CD4-positive, alpha-beta T cell treated with Interleukin-15 for 1 hour (primary cell): Measurements from ENCODE around the gene CDC37.

Source experiments
- DNase-seq: peaks from one replicate; pipeline ENCODE4 v3.0.0-alpha.2; 2020

The CDC37 gene

DNA sequence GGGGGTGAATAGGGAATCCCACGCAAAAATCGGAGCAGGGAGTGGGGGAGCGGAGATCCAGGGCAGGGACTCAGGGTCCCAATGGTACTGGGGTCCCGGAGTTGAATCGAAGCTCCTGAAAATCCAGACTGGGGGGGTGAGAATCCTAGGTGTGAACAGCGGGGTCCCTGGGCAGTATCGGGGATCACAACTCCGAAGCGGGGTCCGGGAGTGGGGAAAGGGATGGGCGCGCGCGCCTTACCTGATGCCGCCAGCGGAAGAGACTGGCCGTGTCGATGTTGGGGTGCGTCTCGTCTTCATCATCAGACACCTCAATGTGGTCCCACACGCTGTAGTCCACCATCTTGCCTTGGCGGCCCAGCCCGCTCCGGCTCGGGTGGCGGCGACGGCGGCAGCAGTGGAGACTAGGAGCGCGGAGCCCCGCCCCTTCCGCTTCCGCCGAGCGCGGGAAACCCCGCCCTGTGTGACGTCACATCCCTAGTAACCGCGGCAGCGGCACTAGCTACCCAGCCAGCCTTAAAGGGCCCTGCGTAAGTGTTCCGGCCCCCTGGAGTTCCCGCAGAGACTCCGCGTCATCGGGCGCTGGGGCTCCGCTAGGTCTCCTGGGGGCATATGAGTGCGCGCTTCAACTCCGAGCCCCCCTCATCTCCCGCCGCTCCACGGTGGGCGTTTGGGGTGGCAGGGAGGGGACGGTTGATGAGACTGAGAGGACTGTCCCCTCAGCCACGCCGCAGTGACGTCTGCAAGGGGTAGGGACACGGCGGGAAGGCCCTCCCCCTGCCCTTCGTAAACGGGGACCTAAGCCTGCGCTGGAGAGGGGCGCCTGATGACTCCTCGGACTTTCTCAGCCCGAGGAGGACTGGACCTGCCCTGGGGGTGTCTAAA lies at the start of gene CDC37:
CDC37 (minus strand) TSS at position 406 of the 885 bp plus-strand sequence; CDS start at position 343, 63 bp downstream.
- DNase-seq = peak; percentile 98

DNA sequence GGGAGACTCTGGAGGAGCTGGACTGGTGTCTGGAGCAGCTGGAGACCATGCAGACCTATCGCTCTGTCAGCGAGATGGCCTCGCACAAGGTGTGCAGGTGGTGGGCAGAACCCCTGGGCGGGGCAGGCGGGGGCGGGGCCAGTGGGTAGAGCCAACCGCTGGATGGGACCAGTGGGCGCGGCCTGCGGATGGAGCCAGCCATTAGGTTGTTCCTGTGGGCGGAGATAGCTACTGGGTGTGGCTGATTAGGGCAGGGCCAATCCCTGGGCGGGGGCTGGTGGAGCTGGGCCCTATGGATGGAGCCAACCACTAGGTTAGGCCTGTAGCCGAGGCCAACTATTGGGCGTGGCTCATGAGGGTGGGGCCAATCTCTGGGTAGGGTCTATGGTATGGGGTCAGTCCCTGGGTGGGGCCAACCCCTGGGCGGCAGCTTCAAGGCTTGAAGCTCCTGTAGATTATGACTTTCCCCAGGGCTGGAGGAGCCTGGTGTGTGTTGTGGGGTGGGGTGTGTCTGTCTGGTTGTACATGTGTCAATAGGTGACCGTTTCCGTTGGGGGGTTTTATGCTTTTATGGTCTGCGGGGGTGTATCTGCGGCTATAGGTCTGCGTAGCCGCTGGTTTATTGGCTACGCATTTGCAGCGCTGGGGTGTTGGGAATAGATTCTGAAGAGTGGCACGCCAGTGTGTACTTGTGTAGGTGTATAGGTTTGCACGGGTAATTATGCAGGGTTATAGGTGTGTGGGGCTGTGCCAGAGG lies 47.7 kb upstream of the CDC37 start:
- DNase-seq = no peak

DNA sequence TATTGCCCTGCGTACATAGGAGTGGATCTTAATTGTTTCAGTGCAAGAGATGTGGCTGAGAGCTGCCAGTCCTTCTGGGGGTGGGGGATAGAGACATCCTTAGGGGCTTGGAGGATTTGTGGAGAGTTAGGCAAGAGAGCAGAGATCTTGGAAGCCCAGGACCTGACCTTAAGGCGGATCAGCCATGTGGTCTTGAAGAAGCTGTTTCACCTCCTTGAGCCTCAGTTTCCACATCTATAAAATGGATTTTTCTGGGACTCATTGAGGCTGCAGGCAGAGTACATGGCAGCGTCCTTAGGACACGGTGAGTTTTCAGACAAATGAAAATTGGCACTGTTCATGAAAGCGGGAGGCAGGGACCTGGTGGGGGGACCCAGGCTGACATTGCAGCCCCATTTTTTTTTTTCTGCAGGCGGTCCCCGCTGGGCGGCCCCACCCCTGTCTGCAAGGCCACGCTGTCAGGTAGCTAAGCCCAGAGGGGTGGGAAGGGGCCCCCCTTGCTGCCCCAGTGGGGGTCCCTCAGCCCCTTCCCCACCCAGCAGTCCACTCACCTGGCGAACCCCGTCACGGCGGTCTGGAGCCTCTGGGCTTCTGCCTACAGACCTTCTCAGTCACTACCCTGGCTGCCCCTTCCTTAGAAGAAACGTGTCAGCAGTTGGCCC lies 47.0 kb upstream of the CDC37 start:
- no peak for DNase-seq

DNA sequence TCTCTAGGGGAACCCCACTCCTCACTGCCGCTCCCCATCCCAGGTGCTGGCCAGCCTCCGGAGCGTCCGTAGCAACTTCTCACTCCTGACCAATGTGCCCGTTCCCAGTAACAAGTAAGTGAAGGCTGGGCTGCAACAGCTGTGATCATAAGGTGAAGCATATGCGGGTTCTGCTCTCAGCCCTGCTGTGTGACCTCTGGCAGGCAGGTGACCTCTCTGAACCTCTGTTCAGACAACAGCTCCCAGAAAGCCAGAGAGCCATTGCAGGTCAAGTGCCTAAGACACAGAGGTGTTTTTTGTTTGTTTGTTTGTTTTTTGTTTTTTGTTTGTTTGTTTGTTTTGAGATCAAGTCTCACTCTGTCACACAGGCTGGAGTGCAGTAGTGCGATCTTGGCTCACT lies 45.7 kb upstream of the CDC37 start:
- no peak for DNase-seq

DNA sequence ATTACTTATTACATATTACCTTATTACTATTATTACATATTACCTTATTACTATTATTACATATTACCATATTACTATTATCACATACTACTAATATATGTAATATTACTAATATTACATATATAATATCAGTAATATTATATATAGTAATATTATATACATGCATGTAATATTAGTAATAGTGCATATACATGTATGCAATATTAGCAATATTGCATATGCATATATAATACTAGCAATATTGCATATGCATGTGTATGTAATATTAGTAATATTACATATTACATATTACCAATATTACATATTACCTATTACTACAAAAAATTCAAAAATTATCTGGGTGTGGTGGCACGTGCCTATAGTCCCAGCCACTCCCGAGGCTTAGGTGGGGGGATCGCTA lies 39.4 kb upstream of the CDC37 start:
- DNase-seq = no peak

DNA sequence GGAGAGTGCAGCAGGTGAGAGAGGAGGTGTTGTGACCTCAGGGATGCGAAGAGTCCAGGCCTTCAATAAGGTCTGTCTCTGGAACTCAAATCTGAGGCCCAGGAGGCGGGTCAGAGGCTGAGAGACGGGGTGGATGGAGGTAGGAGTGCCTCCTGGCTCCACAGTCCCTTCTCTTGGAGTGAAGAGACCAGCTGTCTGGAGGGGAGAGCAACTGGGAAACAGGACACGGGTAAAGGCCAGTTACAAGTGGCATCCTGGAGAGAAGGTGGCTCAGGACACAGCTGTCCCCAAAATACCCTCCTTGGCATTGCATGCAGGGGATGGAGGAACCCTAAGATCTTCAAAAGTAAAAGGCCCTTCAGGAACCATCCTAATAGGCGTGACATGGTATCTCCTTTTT lies 36.2 kb upstream of the CDC37 start:
- no peak for DNase-seq

DNA sequence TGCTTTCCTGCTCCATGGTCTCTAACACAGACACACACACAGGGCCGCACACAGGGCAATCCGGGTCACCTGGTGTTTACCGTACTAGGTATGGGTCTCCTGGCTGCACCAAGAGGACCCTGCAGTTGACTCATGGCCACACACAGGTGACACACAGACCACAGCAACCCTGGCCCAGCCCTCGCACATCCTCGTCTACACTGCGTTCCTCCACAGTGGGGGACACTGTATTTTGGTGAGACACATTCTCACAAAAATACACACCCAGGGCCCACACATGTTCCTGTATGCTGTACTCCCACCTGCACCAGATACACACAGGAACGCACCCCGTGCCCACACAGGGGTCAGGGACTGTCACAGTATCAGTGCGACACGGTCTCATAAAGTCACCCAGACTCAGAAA lies 29.8 kb upstream of the CDC37 start:
- no peak for DNase-seq

DNA sequence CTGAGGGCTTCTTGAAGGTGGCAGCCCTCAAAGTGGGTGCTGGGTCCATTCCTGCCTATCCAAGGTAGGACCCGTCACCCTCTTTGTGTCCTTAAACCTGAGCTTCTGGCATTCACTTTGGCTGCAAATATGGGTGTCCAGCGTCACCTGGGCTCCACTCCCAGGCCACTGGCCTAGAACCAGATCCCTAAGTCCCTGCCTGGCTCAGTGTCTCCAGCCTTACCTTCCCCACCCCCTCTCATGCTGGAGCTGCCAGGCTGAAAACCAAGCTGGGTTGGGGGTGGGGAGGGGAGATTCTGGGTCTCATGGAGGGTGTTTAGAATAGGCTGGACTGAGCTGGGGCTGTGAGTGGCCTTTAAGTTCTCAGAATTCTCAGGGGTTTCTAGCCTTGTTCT lies 29.4 kb upstream of the CDC37 start:
- DNase-seq = no peak

DNA sequence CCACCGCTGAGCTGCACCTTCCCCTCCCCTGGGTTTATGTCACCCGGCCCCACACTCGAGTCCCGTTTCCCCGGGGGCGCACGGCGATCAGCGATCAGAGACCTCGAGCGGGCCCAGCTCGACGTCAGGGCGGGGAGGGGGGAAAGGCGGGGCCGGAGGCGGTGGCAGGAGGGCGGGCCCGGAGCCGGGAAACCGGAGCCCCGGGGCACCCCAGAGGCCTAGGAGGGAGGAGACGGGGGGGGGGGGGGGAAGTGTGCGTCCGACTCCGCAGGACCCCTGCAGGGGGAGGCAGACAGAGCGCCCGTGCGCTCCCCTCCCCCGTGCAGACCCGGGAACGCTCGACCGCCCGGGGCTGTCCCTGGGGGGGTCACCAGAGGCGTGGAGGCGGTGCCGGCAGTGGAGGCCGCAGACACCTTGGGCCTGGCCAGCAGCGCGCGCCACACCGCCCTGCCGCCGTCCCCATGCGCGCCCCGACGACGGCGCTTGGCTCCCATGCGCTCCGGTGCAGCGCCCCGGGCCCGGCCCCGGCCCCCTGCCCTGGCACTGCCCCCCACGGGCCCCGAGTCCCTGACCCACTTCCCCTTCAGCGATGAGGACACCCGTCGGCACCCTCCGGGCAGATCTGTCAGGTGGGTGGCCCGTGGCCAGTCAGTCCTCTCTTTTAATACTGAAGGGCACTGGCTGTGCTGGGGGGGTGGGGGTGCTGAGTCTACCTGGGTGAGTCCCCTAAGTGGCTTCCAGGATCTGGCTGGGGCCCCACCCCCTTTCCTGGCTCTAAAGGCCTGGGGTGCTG lies 28.8 kb upstream of the CDC37 start:
- DNase-seq = peak; percentile 85

DNA sequence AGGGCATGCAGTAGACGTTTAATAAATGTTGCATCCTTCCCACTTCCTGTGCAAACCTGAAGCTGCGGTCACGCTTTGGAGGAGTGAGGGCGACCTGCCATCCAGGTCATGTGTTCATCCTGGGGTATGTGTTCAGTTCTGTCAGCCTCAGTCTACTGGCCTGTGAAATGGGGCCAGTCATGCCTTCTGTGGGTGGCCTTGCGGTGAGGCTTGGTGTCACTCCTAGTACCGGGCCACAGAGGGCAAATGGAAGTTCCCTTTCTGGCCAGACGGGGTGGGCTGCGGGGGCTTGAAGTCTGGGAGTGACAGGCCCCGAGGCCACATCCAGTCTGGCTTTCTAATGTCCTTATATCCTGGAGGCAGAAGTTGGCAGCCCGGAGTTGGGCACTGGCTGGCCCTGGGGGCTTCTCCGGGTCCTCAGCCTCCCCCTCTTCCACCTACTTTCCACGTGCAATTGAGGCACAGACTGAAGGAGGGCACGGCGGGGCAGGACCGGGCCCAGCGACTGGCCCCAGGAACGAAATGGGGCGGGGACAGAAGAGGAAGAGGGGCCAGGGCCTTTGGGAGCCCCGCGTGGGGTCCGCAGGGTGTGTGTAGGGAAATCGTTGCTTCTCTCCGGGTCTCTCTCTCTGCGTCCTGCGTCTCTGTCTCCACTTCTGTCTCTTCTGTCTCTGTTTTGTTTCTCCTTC lies 28.1 kb upstream of the CDC37 start:
- peak; percentile 80 for DNase-seq

DNA sequence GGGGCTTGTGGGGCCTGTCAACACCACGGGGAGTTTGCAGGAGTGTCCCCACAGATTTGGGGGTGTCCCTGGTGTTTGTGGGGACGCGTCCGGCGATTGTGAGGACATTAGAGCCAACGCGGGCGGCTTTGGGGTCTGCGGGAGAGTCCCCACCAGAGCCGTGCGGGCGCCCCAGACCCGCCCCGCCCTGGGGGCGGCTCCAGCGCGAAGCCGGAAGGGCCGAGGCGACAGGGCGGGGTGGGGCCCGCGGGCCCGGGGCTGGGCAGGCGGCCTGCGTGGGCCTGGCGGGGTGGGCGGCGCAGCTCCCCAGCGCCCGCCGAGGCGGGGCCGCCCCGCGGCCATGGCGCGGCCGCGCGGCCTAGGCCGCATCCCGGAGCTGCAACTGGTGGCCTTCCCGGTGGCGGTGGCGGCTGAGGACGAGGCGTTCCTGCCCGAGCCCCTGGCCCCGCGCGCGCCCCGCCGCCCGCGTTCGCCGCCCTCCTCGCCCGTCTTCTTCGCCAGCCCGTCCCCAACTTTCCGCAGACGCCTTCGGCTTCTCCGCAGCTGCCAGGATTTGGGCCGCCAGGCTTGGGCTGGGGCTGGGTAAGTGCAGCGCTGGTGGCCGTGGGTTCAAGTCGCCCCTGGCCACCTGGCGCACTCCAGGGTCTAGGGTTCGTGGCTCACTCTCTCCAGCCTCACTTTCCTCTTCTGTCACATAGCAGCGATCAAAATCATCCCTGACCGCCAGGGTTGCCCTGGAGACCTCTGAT lies 27.3 kb upstream of the CDC37 start:
- DNase-seq = peak; percentile 44

DNA sequence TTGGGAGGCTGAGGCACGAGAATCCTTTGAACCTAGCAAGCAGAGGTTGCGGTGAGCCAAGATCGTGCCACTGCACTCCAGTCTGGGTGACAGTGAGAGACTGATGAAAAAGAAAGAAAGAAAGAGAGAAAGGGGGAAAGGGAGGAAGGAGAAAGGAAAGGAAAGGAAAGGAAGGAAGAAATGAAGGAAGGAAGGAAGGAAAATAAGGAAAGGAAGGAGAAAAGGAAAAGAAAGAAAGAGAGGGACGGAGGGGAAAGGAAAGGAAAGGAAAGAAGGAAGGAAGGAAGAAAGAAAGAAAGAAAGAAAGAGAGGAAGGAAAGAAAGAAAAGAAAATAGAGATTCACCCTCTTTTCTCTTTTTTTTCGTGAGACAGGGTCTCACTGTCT lies 25.6 kb upstream of the CDC37 start:
- no peak for DNase-seq

DNA sequence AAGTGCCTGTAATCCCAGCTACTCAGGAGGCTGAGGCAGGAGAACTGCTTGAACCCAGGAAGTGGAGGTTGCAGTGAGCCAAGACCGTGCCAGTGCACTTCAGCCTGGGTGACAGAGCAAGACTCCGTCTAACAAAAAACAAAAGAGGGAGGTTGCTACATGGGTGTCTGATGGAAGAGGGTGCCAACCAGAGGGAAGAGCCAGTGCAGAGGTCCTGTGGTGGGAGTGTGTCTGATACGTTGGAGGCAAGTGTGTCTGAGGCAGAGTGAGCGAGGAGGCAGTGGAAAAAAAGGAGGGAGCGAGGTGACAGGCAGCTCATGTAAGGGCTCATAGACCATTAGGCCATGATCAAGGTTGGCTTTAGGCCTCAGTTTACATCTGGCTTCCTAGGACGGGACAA lies 23.8 kb upstream of the CDC37 start:
- no peak for DNase-seq

DNA sequence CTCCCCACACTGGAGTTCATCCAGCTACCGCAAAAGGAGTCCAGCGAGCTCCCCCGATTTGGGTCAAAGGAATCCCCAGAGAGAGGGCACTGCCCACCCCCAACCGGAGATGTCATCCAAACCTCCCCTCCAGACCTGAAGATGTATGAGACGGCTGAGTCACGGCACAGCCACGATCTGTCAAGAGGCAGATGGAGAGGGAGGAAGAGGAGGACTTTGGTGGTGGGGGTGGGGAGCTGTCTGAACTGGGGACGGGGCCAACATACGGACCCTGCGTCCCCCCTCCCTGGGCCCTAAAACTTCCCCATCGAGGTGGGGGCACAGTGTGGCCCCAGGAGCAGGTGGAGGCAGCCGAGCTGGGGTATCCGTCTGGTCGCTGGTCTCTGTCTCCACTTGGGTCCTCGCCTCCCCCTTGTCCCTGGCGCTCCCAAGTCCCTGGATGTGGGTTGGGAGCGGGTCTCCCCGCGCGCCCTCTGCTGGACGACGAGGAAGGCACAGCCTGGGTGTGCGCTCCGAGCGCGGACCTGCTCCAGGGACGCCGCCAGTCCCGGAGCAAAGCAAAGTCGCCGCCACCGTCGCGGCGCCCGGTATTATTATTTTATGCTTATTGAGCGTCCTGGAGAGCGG lies 20.8 kb upstream of the CDC37 start:
- peak; percentile 70 for DNase-seq

DNA sequence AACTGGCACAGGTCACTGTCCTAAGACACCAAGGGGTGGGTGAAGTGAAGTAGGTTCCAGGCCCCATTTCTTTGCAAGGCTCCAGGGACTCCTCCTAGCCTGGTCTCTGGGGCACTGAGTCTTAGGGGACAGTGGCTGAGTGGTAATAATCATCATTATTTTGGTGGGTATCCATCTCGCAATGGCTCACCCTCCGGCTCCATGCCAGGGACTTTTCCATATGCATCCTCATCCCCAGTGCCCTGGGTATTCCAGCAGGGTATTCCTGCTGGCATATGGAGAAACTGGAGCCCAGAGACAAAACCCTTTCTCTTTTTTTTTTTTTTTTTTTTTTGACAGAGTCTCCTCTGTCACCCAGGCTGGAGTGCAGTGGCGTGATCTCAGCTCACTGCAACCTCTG lies 19.5 kb upstream of the CDC37 start:
- DNase-seq = no peak

DNA sequence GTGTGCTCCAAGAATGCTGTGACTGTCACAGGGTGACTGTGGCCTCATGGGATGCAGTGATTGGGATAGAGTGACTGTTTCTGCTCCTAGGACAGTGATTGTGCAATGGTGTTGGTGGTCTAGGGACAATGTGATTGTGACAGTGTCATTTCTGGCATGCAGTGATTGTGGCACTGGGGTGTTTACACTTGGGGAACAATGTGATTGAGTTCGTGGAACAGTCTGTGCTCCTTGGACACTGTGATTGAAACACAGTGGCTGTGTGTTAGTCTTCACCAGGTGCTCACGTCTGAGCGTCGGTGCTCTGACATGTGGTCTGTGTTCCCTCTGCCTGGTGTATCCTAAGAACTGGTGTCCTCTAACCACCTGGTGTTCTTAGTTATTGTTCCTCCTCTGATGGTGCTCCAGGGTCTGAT lies 18.7 kb upstream of the CDC37 start:
- no peak for DNase-seq

DNA sequence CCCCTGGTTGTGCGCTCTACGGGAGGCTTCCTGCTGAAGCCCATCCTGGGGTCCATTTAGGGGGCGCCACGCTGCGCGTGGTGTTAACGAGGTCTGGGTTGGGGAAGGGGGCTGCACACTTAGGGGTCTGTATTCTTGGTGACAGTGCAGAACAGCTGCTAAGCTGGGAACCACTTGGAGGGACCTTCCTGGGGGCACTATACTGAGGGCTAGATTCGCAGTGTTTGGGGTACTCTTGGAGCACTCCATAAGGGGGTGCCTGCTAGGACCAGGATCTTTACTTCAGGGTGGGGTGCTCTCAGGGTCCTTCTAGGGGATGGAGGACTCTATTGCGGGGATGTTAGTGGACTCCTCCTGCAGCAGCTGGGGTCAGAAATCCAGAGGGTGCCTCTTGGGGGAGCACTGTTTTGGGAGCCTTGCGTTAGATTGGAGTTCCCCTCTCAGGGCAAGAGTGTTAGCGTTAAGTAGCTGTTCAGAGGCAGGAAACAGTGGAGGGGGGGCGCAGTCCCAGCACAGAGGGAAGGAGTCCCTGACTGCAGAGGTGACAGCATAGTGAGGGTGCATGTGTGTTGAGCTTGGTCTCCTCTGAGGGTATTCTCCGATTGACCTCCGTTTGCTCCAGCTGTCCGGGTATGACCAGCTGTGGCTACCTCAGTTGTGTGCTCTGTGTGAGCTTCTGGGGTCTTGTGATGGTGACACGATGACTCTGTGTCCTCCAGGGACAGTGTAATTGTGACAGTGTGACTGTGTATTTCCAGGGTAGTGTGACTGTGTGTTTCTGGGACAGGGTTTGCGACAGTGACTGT lies 18.1 kb upstream of the CDC37 start:
- DNase-seq = peak; percentile 52

DNA sequence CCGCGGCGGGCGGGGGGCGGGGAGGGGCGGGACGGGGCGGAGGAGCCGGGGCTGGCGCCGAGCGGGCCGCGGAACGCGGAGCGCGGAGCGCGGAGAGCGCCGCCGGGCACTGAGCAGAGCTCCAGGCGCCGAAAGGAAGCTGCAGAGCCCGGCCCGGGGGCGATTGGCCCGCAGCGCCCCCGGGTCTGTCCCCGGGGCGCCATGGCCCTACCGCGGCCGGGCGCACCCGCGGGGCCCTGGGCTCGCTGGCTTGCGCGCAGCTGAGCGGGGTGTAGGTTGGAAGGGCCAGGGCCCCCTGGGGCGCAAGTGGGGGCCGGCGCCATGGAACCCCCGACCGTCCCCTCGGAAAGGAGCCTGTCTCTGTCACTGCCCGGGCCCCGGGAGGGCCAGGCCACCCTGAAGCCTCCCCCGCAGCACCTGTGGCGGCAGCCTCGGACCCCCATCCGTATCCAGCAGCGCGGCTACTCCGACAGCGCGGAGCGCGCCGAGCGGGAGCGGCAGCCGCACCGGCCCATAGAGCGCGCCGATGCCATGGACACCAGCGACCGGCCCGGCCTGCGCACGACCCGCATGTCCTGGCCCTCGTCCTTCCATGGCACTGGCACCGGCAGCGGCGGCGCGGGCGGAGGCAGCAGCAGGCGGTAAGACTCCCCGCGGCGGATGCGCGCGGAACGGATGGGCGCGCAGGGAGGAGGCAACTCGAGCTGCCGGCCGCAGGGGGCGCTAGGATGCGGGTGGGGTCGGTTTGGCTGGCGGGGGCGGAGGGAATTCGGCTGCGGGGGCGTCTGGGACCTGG lies 17.3 kb upstream of the CDC37 start, which contains the start of gene PDE4A:
PDE4A (plus strand) TSS at position 95 of the 796 bp plus-strand sequence; CDS start at position 322, 227 bp downstream.
- DNase-seq = peak; percentile 61
